ENCODE measurements around the gene ZFAND3.

Gene ZFAND3

GRCh38 chr6:38057994-38058393 is 238.5 kb downstream of the ZFAND3 start:
- Histone ChIP-seq H3K9me3 (ENCODE audit: control insufficient read depth, insufficient read depth, low read length) (no peaks in the 10 kb centered on the region), H3K4me1 (ENCODE audit: control insufficient read depth, insufficient read depth, low read length) (0 out of 2 replicates have a peak, but pooled peaks cover 2% of the 10 kb centered on the region), H3K27ac (ENCODE audit: low read length) (no peak overlapping the region), H3K36me3 (ENCODE audit: control insufficient read depth, insufficient read depth, low read length) (no peaks in the 10 kb centered on the region), H3K4me3 (ENCODE audit: low read length) (no peak overlapping the region), H3K27me3 (ENCODE audit: control insufficient read depth, insufficient read depth, low read length) (no peaks in the 10 kb centered on the region)
- no peak for DNase-seq (ENCODE audit: low read depth, low spot score)

- no peaks in the 10 kb centered on the region for H3K9me3 ChIP-seq (ENCODE audit: control insufficient read depth, insufficient read depth, low read length)
- H3K27ac ChIP-seq (ENCODE audit: low read length) = no peak overlapping the region
- H3K4me3 ChIP-seq (ENCODE audit: low read length) = no peak overlapping the region
- H3K4me1 ChIP-seq (ENCODE audit: control insufficient read depth, insufficient read depth, low read length) = no peaks in the 10 kb centered on the region
- H3K27me3 ChIP-seq (ENCODE audit: control insufficient read depth, insufficient read depth, low read length) = no peaks in the 10 kb centered on the region
- H3K36me3 ChIP-seq (ENCODE audit: control insufficient read depth, insufficient read depth, low read length) = no peaks in the 10 kb centered on the region
- WGBS (ENCODE audit: insufficient coverage, insufficient read length) = no CpG with 5 or more reads among the region's 3 CpGs
- DNase-seq (ENCODE audit: low read depth, low spot score) = no peak
Observed at GRCh38 chr6:38062066-38062465, 242.5 kb downstream of the ZFAND3 start.

- Histone ChIP-seq H3K4me3 (ENCODE audit: low read length) (no peak overlapping the region), H3K27me3 (ENCODE audit: control insufficient read depth, insufficient read depth, low read length) (no peaks in the 10 kb centered on the region), H3K4me1 (ENCODE audit: control insufficient read depth, insufficient read depth, low read length) (no peaks in the 10 kb centered on the region), H3K36me3 (ENCODE audit: control insufficient read depth, insufficient read depth, low read length) (no peaks in the 10 kb centered on the region), H3K27ac (ENCODE audit: low read length) (no peak overlapping the region), H3K9me3 (ENCODE audit: control insufficient read depth, insufficient read depth, low read length) (no peaks in the 10 kb centered on the region)
- WGBS (ENCODE audit: insufficient coverage, insufficient read length) = no CpG with 5 or more reads among the region's 3 CpGs
- no peak for DNase-seq (ENCODE audit: low read depth, low spot score)
Observed at GRCh38 chr6:38063973-38064372, 244.4 kb downstream of the ZFAND3 start.

GRCh38 chr6:38064431-38064830 is 244.9 kb downstream of the ZFAND3 start:
- Histone ChIP-seq H3K4me1 (ENCODE audit: control insufficient read depth, insufficient read depth, low read length) (no peaks in the 10 kb centered on the region), H3K4me3 (ENCODE audit: low read length) (no peak overlapping the region), H3K9me3 (ENCODE audit: control insufficient read depth, insufficient read depth, low read length) (no peaks in the 10 kb centered on the region), H3K36me3 (ENCODE audit: control insufficient read depth, insufficient read depth, low read length) (no peaks in the 10 kb centered on the region), H3K27me3 (ENCODE audit: control insufficient read depth, insufficient read depth, low read length) (no peaks in the 10 kb centered on the region), H3K27ac (ENCODE audit: low read length) (no peak overlapping the region)
- no peak for DNase-seq (ENCODE audit: low read depth, low spot score)
- WGBS (ENCODE audit: insufficient coverage, insufficient read length) = no CpG with 5 or more reads among the region's 2 CpGs

GRCh38 chr6:38065734-38066305 is 246.3 kb downstream of the ZFAND3 start:
- WGBS (ENCODE audit: insufficient coverage, insufficient read length) = no CpG with 5 or more reads among the region's 2 CpGs
- Histone ChIP-seq H3K27ac (ENCODE audit: low read length) (no peak overlapping the region), H3K4me3 (ENCODE audit: low read length) (no peak overlapping the region), H3K4me1 (ENCODE audit: control insufficient read depth, insufficient read depth, low read length) (no peaks in the 10 kb centered on the region), H3K27me3 (ENCODE audit: control insufficient read depth, insufficient read depth, low read length) (no peaks in the 10 kb centered on the region), H3K9me3 (ENCODE audit: control insufficient read depth, insufficient read depth, low read length) (no peaks in the 10 kb centered on the region), H3K36me3 (ENCODE audit: control insufficient read depth, insufficient read depth, low read length) (no peaks in the 10 kb centered on the region)
- no peak for DNase-seq (ENCODE audit: low read depth, low spot score)

GRCh38 chr6:38067263-38067980 is 247.9 kb downstream of the ZFAND3 start:
- Histone ChIP-seq H3K27me3 (ENCODE audit: control insufficient read depth, insufficient read depth, low read length) (no peaks in the 10 kb centered on the region), H3K4me1 (ENCODE audit: control insufficient read depth, insufficient read depth, low read length) (no peaks in the 10 kb centered on the region), H3K36me3 (ENCODE audit: control insufficient read depth, insufficient read depth, low read length) (no peaks in the 10 kb centered on the region), H3K27ac (ENCODE audit: low read length) (no peak overlapping the region), H3K9me3 (ENCODE audit: control insufficient read depth, insufficient read depth, low read length) (no peaks in the 10 kb centered on the region), H3K4me3 (ENCODE audit: low read length) (no peak overlapping the region)
- DNase-seq (ENCODE audit: low read depth, low spot score) = no peak
- no CpG with 5 or more reads among the region's 2 CpGs for WGBS (ENCODE audit: insufficient coverage, insufficient read length)

- no peaks in the 10 kb centered on the region for H3K27me3 ChIP-seq (ENCODE audit: control insufficient read depth, insufficient read depth, low read length)
- H3K36me3 ChIP-seq (ENCODE audit: control insufficient read depth, insufficient read depth, low read length) = no peaks in the 10 kb centered on the region
- no CpG with 5 or more reads among the region's 7 CpGs for WGBS (ENCODE audit: insufficient coverage, insufficient read length)
- no peaks in the 10 kb centered on the region for H3K4me1 ChIP-seq (ENCODE audit: control insufficient read depth, insufficient read depth, low read length)
- H3K9me3 ChIP-seq (ENCODE audit: control insufficient read depth, insufficient read depth, low read length) = no peaks in the 10 kb centered on the region
- no peak overlapping the region for H3K4me3 ChIP-seq (ENCODE audit: low read length)
- DNase-seq (ENCODE audit: low read depth, low spot score) = no peak
- H3K27ac ChIP-seq (ENCODE audit: low read length) = no peak overlapping the region
Observed at GRCh38 chr6:38068854-38069590, 249.5 kb downstream of the ZFAND3 start.

- H3K27me3 ChIP-seq (ENCODE audit: control insufficient read depth, insufficient read depth, low read length) = no peaks in the 10 kb centered on the region
- no peak for DNase-seq (ENCODE audit: low read depth, low spot score)
- no CpG with 5 or more reads among the region's 4 CpGs for WGBS (ENCODE audit: insufficient coverage, insufficient read length)
- no peaks in the 10 kb centered on the region for H3K36me3 ChIP-seq (ENCODE audit: control insufficient read depth, insufficient read depth, low read length)
- no peaks in the 10 kb centered on the region for H3K4me1 ChIP-seq (ENCODE audit: control insufficient read depth, insufficient read depth, low read length)
- no peak overlapping the region for H3K27ac ChIP-seq (ENCODE audit: low read length)
- no peaks in the 10 kb centered on the region for H3K9me3 ChIP-seq (ENCODE audit: control insufficient read depth, insufficient read depth, low read length)
- no peak overlapping the region for H3K4me3 ChIP-seq (ENCODE audit: low read length)
Observed at GRCh38 chr6:38077488-38078030, 258.0 kb downstream of the ZFAND3 start.

- no peaks in the 10 kb centered on the region for H3K36me3 ChIP-seq (ENCODE audit: control insufficient read depth, insufficient read depth, low read length)
- no peaks in the 10 kb centered on the region for H3K4me1 ChIP-seq (ENCODE audit: control insufficient read depth, insufficient read depth, low read length)
- DNase-seq (ENCODE audit: low read depth, low spot score) = no peak
- H3K27ac ChIP-seq (ENCODE audit: low read length) = no peak overlapping the region
- no peak overlapping the region for H3K4me3 ChIP-seq (ENCODE audit: low read length)
- H3K9me3 ChIP-seq (ENCODE audit: control insufficient read depth, insufficient read depth, low read length) = no peaks in the 10 kb centered on the region
- WGBS (ENCODE audit: insufficient coverage, insufficient read length) = no CpG with 5 or more reads among the region's 4 CpGs
- H3K27me3 ChIP-seq (ENCODE audit: control insufficient read depth, insufficient read depth, low read length) = no peaks in the 10 kb centered on the region
Observed at GRCh38 chr6:38078671-38079070, 259.1 kb downstream of the ZFAND3 start.

- no peaks in the 10 kb centered on the region for H3K9me3 ChIP-seq (ENCODE audit: control insufficient read depth, insufficient read depth, low read length)
- H3K4me1 ChIP-seq (ENCODE audit: control insufficient read depth, insufficient read depth, low read length) = no peaks in the 10 kb centered on the region
- H3K27me3 ChIP-seq (ENCODE audit: control insufficient read depth, insufficient read depth, low read length) = no peaks in the 10 kb centered on the region
- H3K4me3 ChIP-seq (ENCODE audit: low read length) = no peak overlapping the region
- DNase-seq (ENCODE audit: low read depth, low spot score) = no peak
- H3K36me3 ChIP-seq (ENCODE audit: control insufficient read depth, insufficient read depth, low read length) = no peaks in the 10 kb centered on the region
- no peak overlapping the region for H3K27ac ChIP-seq (ENCODE audit: low read length)
- WGBS (ENCODE audit: insufficient coverage, insufficient read length) = no CpG with 5 or more reads among the region's 1 CpG
Observed at GRCh38 chr6:38079107-38079506, 259.6 kb downstream of the ZFAND3 start.

All from iPS DF 6.9 (cell line).